HG03139 (cell line): ENCODE results near the gene TMC6.
"Not testable (repeated sequence)": the region's sequence is repeated elsewhere in the genome, so short reads cannot be mapped to it uniquely, and the experiment has no call there.

Experiments
- ATAC-seq: cut with Tn5 transposase; IDR thresholded peaks from one replicate; pipeline ENCODE4 v1.9.1; 2021; ENCODE audit not compliant: unreplicated experiment

The TMC6 gene

DNA sequence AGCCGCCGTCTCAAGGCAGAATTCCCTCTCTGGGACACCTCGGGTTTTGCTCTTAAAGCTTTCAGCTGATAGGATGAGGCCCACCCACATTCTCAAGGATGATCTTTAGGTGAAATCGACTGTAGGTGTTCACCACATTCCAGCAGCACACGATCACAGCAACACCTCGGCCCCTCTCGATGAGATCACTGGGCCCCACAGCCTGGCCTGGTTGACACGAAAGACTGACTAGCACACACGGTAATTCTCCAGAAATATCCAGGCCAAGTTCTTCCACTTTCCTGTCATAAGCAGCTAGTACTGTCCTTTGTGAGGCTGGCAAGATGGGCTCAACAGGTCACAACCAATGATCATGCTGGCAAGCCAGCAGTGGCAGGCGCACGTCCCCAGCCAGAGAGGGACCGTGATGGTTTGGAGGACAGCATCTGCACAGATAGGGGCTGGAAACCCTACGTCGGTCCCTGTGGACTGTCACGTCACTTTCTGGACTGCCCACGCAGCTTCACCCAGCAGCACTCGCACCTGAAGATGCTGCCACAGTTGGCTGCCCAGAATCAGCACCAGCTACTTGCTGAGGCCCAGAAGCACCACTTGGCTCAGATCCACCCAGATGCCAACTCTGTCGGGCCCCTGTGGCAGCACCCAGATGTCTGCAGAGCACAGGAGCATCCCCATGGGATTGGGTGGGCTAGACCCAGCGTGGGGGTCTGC, 17.4 kb downstream of the TMC6 start:
- no peak for ATAC-seq

GRCh38 chr17:78110363-78111015, 18.1 kb downstream of the TMC6 start:
- ATAC-seq: no peak

DNA sequence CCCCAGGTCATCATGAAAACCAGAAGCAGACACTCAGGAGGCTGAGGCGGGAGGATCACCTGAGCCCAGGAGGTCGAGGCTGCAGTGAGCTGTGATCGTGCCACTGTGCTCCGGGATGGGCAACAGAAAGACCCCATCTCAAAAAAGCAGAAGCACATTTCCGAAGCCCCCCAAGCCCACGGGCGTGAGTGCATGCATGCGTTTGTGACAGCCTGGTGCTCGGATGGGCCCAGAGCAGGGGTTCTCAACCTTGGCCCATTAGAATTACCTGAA, 19.1 kb downstream of the TMC6 start:
- no peak for ATAC-seq

GRCh38 chr17:78108726-78109488, 19.6 kb downstream of the TMC6 start:
- ATAC-seq: no peak

GRCh38 chr17:78107976-78108725, 20.4 kb downstream of the TMC6 start:
- ATAC-seq: no peak

- ATAC-seq: no peak
Measured at GRCh38 chr17:78107457-78107856, 21.1 kb downstream of the TMC6 start.

GRCh38 chr17:78106211-78106610, 22.3 kb downstream of the TMC6 start:
- no peak for ATAC-seq

DNA sequence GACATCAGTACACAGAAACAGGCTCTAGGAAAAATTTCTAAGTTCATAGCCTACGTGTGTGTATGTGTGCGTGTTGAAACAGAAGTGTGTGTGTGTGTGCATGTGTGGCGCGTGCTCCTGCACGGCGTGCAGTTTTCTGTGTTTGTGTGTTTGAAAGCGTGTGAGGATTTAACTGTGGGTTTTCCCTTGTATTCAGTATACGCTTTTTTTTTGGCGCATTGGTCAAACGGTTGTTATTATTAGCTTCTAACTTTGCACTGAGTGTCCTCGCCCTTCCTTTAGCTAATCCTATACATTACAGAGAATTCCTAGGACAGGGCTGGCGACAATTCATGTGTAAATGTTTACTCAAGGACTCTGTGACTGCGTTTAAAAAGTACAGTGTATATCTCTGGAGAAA, 23.0 kb downstream of the TMC6 start:
- no peak for ATAC-seq

DNA sequence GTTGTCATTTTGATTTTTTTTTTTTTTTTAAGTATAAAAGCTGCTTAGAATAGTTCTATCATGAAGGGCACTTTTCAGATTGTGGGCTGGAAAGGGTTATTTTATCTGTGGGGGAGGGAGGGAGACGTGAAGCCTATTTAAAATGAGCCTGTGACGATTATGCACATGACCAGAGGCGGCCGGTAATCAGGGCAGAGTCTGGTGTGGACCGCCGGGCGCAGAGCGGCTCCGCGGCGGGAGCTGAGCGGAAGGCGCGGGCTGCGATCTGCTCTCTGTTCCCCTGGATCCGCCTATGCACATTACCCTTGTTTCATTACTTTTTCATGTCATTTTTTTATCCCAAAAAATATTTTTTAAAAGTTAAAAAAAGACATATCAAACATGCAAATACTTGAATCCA, 23.5 kb downstream of the TMC6 start:
- ATAC-seq: no peak

- no peak for ATAC-seq
Measured at GRCh38 chr17:78104540-78104941, 24.0 kb downstream of the TMC6 start.

GRCh38 chr17:78103311-78103710, 25.2 kb downstream of the TMC6 start:
- no peak for ATAC-seq

DNA sequence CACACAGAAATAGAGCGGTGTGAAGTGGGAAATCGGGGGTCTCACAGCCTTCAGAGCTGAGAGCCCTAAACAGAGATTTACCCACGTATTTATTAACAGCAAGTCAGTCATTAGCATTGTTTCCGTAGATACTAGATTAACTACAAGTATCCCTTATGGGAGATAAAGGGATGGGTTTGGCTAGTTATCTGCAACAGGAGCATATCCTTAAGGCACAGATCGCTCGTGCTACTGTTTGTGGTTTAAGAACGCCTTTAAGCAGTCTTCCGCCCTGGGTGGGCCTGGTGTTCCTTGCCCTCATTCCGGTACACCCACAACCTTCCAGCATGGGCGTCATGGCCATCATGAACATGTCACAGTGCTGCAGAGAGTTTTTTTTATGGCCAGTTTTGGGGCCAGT, 27.0 kb downstream of the TMC6 start:
- ATAC-seq: no peak

DNA sequence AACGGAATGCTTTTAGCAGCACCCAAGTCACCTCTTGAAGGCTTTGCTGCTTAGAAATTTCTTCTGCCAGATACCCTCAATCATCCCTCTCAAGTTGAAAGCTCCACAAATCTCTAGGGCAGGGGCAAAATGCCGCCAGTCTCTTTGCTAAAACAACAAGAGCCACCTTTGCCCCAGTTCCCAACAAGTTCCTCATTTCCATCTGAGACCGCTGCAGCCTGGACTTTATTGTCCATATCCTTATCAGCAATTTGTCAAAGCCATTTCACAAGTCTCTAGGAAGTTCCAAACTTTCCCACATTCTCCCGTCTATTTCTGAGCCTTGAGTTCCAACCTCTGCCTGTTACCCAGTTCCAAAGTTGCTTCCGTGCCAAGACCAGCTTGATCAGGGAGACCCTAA, 27.4 kb downstream of the TMC6 start:
- ATAC-seq: no peak

DNA sequence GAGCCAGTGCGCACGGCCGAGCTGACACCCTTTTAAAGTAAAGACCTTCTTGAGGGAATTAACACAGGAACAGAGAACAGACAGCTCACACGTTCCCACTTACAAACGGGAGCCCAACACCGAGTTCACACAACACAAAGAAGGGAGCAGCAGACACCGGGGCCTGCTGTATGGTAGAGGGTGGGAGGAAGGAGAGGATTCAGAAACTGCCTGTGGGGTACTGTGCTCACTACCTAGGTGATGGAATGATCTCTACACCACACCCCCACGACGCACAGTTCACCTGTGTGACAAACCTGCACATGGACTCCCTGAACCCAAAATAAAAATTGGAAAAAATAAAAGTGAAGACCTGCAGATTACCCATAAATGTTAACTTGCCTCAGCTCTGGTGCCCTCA, 32.5 kb downstream of the TMC6 start:
- ATAC-seq: no peak

- ATAC-seq: no peak
Measured at GRCh38 chr17:78095035-78095434, 33.5 kb downstream of the TMC6 start.

DNA sequence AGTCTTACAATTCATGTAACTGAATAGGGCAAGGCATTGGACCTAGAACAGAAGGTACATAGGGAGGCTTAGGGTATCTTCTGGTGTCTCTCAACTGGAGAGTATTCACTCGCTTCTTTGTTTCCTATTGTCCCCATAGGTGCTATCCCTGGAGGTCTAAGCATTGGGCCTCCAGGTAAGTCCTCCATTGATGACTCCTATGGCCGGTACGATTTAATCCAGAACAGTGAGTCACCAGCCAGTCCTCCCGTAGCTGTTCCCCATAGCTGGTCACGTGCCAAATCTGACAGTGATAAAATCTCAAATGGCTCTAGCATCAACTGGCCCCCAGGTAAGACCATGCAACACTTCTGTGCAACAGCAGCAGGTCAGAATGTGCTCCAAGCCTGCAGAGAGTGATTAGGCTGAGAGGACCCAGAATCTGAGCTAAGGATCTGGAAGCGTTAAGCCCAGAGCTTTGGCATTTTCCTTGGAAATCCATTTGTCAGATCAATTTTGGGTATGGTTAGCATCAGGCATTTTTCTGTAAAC, 35.7 kb downstream of the TMC6 start:
- ATAC-seq: no peak

- no peak for ATAC-seq
Measured at GRCh38 chr17:78089576-78090281, 38.8 kb downstream of the TMC6 start.

- ATAC-seq: no peak
Measured at GRCh38 chr17:78088529-78088928, 40.0 kb downstream of the TMC6 start.

DNA sequence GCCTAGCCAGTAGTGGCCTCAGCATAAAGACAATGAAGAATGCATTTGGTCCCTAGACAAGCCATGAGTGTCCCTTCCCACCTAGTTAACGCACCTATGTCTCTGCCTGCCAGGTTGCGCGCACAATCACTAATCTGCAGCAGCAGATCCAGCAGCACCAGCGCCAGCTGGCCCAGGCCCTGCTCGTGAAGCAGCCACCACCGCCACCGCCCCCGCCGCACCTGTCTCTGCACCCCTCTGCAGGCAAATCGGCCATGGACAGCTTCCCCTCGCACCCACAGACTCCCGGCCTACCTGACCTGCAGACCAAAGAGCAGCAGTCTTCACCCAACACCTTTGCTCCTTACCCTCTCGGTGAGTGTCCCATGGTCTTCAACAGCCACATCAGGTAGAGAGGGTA, 41.8 kb downstream of the TMC6 start:
- no peak for ATAC-seq

GRCh38 chr17:78082988-78083387, 45.6 kb downstream of the TMC6 start:
- no peak for ATAC-seq

DNA sequence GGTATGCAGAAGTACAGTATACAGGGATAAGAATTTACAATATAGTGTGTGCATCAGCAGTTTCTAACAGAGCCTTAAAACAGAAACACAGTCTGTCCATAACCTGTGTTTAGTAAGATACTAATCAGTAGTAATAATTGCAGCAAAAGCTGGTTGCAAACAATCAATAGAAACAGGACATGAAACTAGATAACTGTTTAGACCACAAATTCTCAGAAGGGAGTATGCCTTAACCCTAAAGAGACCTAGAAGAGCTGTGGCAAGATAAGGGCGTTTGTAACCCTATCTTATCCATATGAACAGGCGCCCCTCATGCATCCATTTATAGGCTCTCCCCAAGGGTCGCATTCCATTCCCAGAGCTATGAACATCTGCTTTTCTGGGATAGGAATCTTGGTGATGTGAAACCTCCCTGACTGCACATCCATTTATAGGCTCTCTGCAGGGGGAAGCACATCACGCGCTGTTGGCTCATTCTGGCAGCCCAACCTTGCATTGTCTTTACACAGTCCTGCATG, 46.1 kb downstream of the TMC6 start:
- not testable (repeated sequence) for ATAC-seq
